GM12878 (cell line): ENCODE measurements around the gene ANK2.

ENCODE experiments used
- CTCF ChIP-seq, 3 experiments: IDR thresholded peaks in 2 of 3; conservative IDR thresholded peaks in 1 of 3; 2 replicates each; pipeline ENCODE4 v1.5.1; 2011; ENCODE audit warnings: low read depth in 3 of 3, low read length in 3 of 3, mild to moderate bottlenecking in 3 of 3, control low read depth in 2 of 3, moderate library complexity in 2 of 3, inconsistent platforms in 1 of 3, mixed read lengths in 1 of 3; ENCODE audit not compliant: control insufficient read depth in 2 of 3, insufficient read depth in 1 of 3; ENCODE audit errors: extremely low read depth in 1 of 3
- EGR1 ChIP-seq, 2 experiments: IDR thresholded peaks; 1 replicate in 1 of 2; 2 replicates in 1 of 2; pipeline ENCODE4 v1.6.1; 2011 to 2012; ENCODE audit warnings: low read depth in 2 of 2, low read length in 2 of 2, borderline replicate concordance in 1 of 2, mild to moderate bottlenecking in 1 of 2, moderate library complexity in 1 of 2
- HDAC2 ChIP-seq: fragments of 200-600 bp; sonication (generic); IDR thresholded peaks from 2 replicates; pipeline ENCODE4 v1.6.1; 2017
- NFXL1 ChIP-seq: fragments of 450-650 bp; IDR thresholded peaks from 2 replicates; pipeline ENCODE4 v1.6.1; 2017; ENCODE audit warnings: antibody characterized with exemption, mild to moderate bottlenecking, borderline replicate concordance
- POLR2AphosphoS2 ChIP-seq: IDR thresholded peaks from 2 replicates; pipeline ENCODE4 v1.6.1; 2011; ENCODE audit warnings: low read depth, mild to moderate bottlenecking, low read length, improper control_type of control experiment, moderate library complexity
- TAF1 ChIP-seq: IDR thresholded peaks from 2 replicates; pipeline ENCODE4 v1.6.1; 2011; ENCODE audit warnings: mild to moderate bottlenecking, low read depth, low read length, borderline replicate concordance
- ZNF24 ChIP-seq: fragments of 450-650 bp; IDR thresholded peaks from 2 replicates; pipeline ENCODE4 v1.6.1; 2017; ENCODE audit warnings: antibody characterized with exemption, mild to moderate bottlenecking

GRCh38 chr4:113255628-113256027 is 206.2 kb downstream of the ANK2 start:
- TF ChIP-seq CTCF (IDR thresholded peaks at IDR 0.05 in 2 of 3, conservative IDR thresholded peaks at IDR 0.05 in 1 of 3; ENCODE audit: control insufficient read depth in 2 of 3, extremely low read depth in 1 of 3, insufficient read depth in 1 of 3, low read depth in 3 of 3, low read length in 3 of 3) (no peak), TAF1 (no peak), POLR2AphosphoS2 (no peak), EGR1 (IDR thresholded peaks at IDR 0.05; ENCODE audit: borderline replicate concordance in 1 of 2, low read depth in 2 of 2, low read length in 2 of 2) (no peak), NFXL1 (no peak), HDAC2 (no peak), ZNF24 (no peak)
